Astrocyte (in vitro differentiated cells and primary cell): ENCODE measurements around the gene ICAM1.

Experiments
- EZH2 ChIP-seq: IDR thresholded peaks from 2 replicates; pipeline ENCODE4 v1.6.1; 2012; ENCODE audit warnings: mild to moderate bottlenecking, low read length, inconsistent platforms; ENCODE audit not compliant: insufficient read depth
- TF ChIP-seq, protein P1 (sequence below): IDR thresholded peaks from 2 replicates; pipeline ENCODE4 v1.5.1; 2011; ENCODE audit warnings: low read depth, mild to moderate bottlenecking, inconsistent platforms, low read length, moderate library complexity; ENCODE audit not compliant: insufficient read depth

- TF ChIP-seq, protein P1, sequence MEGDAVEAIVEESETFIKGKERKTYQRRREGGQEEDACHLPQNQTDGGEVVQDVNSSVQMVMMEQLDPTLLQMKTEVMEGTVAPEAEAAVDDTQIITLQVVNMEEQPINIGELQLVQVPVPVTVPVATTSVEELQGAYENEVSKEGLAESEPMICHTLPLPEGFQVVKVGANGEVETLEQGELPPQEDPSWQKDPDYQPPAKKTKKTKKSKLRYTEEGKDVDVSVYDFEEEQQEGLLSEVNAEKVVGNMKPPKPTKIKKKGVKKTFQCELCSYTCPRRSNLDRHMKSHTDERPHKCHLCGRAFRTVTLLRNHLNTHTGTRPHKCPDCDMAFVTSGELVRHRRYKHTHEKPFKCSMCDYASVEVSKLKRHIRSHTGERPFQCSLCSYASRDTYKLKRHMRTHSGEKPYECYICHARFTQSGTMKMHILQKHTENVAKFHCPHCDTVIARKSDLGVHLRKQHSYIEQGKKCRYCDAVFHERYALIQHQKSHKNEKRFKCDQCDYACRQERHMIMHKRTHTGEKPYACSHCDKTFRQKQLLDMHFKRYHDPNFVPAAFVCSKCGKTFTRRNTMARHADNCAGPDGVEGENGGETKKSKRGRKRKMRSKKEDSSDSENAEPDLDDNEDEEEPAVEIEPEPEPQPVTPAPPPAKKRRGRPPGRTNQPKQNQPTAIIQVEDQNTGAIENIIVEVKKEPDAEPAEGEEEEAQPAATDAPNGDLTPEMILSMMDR = no peak
- TF ChIP-seq EZH2 = no peak
Measured at GRCh38 chr19:10277795-10278589, 7.1 kb downstream of the ICAM1 start.
